Transverse colon (tissue), 4 donors: ENCODE data around the gene VPS51. TPM values are rescaled to one million over a fixed set of nuclear protein-coding genes. Genes with fewer than 3 reads are reported as not detected.

Source experiments
- DNase-seq: peaks from one replicate; pipeline ENCODE4 v3.0.0-alpha.2; 2019
- H3K27ac ChIP-seq, 4 donors: fragments of 200-600 bp; sonication (generic); 2 replicates each; pipeline ENCODE4 v1.5.1; 2016 to 2018; ENCODE audit warnings: inconsistent platforms in 4 of 4
- H3K27me3 ChIP-seq: fragments of 200-600 bp; sonication (generic); 2 replicates; pipeline ENCODE4 v1.5.1; 2017; ENCODE audit warnings: inconsistent platforms
- H3K36me3 ChIP-seq, 4 donors: fragments of 200-600 bp; sonication (generic); 2 replicates each; pipeline ENCODE4 v1.5.1; 2017 to 2019; ENCODE audit warnings: inconsistent platforms in 4 of 4
- H3K4me1 ChIP-seq, 4 donors: fragments of 200-600 bp; sonication (generic); 2 replicates each; pipeline ENCODE4 v1.5.1; 2017 to 2020; ENCODE audit warnings: inconsistent platforms in 4 of 4
- H3K4me3 ChIP-seq, 4 donors: fragments of 200-600 bp; sonication (generic); 1 replicate in 1 of 4; 2 replicates in 3 of 4; pipeline versions ENCODE4 v1.5.1 to v1.6.1; 2017 to 2019; ENCODE audit warnings: inconsistent platforms in 4 of 4
- H3K9me3 ChIP-seq, 2 donors: fragments of 200-600 bp; sonication (generic); 2 replicates each; pipeline ENCODE4 v1.5.1; 2017 to 2019; ENCODE audit warnings: inconsistent platforms in 2 of 2
- EP300 ChIP-seq: sonication (generic); formaldehyde crosslinking; IDR thresholded peaks from one replicate; pipeline ENCODE4 v1.6.1; 2017; ENCODE audit warnings: antibody characterized with exemption, low read depth
- POLR2A ChIP-seq: fragments of 450-650 bp; IDR thresholded peaks from one replicate; pipeline ENCODE4 v1.6.1; 2016; ENCODE audit warnings: antibody characterized with exemption, mild to moderate bottlenecking, moderate library complexity
- POLR2AphosphoS5 ChIP-seq, 3 donors: sonication (generic); formaldehyde crosslinking; IDR thresholded peaks; one replicate each; pipeline ENCODE4 v1.6.1; 2016; ENCODE audit warnings: antibody characterized with exemption in 3 of 3
- WGBS, 2 donors: methylation state at CpG; one replicate each; pipeline ENCODE4 v1.1.5; 2018; ENCODE audit warnings: low coverage in 1 of 2; 5-methylcytosine and 5-hydroxymethylcytosine counted together
- in situ Hi-C, 4 donors: fragments of 200-750 bp; cut with MboI; loops; one replicate each; pipeline versions ENCODE4 v1.15.0 to v1.15.1; 2017; ENCODE audit warnings: low sequenced_read_pairs in 3 of 4, low pct_ligation_motif_present in 1 of 4, low pct_unique_long_range_greater_than_20kb in 1 of 4
- intact Hi-C: fragments of 100-400 bp; cut with DNase I; formaldehyde crosslinking; loops from one replicate; pipeline ENCODE4 v1.15.1; 2023; ENCODE audit warnings: low total_unique reads
- total RNA-seq, 4 donors: library from RNA; depleted of rRNA; stranded (reverse); fragments of >200 nt; gene quantifications; one replicate each; pipeline ENCODE4 v1.1.0, GENCODE V29; 2016
- TF ChIP-seq, protein P1 (sequence below), 5 experiments: fragments of 200-600 bp in 3 of 5; fragments of 450-650 bp in 2 of 5; sonication (generic) in 3 of 5; IDR thresholded peaks; 1 replicate in 2 of 5; 2 replicates in 3 of 5; pipeline ENCODE4 v1.5.1; 2016 to 2017; ENCODE audit warnings: antibody characterized with exemption in 5 of 5, inconsistent platforms in 3 of 5, mild to moderate bottlenecking in 2 of 5, moderate library complexity in 1 of 5

The VPS51 gene
- total RNA-seq, 4 donors from 2014 or later: 252 to 560 (median 437) TPM

GRCh38 chr11:65112546-65113360 lies 16.7 kb downstream of the VPS51 start:
- TF ChIP-seq, protein P1, sequence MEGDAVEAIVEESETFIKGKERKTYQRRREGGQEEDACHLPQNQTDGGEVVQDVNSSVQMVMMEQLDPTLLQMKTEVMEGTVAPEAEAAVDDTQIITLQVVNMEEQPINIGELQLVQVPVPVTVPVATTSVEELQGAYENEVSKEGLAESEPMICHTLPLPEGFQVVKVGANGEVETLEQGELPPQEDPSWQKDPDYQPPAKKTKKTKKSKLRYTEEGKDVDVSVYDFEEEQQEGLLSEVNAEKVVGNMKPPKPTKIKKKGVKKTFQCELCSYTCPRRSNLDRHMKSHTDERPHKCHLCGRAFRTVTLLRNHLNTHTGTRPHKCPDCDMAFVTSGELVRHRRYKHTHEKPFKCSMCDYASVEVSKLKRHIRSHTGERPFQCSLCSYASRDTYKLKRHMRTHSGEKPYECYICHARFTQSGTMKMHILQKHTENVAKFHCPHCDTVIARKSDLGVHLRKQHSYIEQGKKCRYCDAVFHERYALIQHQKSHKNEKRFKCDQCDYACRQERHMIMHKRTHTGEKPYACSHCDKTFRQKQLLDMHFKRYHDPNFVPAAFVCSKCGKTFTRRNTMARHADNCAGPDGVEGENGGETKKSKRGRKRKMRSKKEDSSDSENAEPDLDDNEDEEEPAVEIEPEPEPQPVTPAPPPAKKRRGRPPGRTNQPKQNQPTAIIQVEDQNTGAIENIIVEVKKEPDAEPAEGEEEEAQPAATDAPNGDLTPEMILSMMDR (IDR thresholded peaks at IDR 0.05): peak; percentile 81 to 96 (median 93)
- TF ChIP-seq EP300: no peak
- peak in 2 of 3 donors; percentile 66 to 75 for TF ChIP-seq POLR2AphosphoS5 (IDR thresholded peaks at IDR 0.05)
- Histone ChIP-seq H3K9me3 (no peaks in the 10 kb centered on the region), H3K4me1 (peaks cover 20 to 46% (median 34%) of the 10 kb centered on the region in 4 donors), H3K36me3 (peaks cover 0 to 8% (median 2%) of the 10 kb centered on the region in 4 donors), H3K27ac (peak overlapping the region; percentile 76 to 85 (median 80)), H3K4me3 (peak overlapping the region; percentile 37 to 57 (median 51)), H3K27me3 (no peaks in the 10 kb centered on the region)
- in situ Hi-C loops (no loop called here), intact Hi-C loops (loop anchor here (5.0 kb wide), 1 partner anchor 100 kb away; the partner anchor contains the start of gene ARL2)
- 2% methylated on average over 29 of the region's 57 CpGs; no CpG with 5 or more reads in 1 of the 2 donors for WGBS, 2 donors
- DNase-seq: peak; percentile 81

DNA sequence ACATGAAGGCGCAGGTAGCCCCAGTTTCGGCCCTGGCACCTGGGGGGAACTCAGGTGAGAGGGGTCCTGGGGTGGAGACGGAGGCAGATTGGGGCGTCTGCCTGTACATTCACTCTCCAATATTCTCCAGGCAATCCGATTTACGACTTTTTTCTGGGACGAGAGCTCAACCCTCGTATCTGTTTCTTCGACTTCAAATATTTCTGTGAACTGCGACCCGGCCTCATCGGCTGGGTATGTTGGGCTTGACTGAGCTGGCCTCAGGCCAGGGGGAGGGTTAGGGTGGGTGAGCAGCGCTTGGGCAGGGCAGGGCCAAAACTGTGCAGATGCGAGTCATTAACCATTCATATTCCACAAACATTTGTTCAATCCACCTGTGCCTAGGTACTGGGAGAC lies 17.3 kb downstream of the VPS51 start:
- WGBS, 2 donors: 5 to 20% methylated on average over 4 to 14 of the region's 14 CpGs
- peak overlapping the region; percentile 76 to 85 (median 80) for H3K27ac ChIP-seq
- no peaks in the 10 kb centered on the region for H3K27me3 ChIP-seq
- TF ChIP-seq POLR2AphosphoS5 (IDR thresholded peaks at IDR 0.05): no peak
- no peak for TF ChIP-seq EP300
- TF ChIP-seq, protein P1 (IDR thresholded peaks at IDR 0.05): no peak
- TF ChIP-seq POLR2A: no peak
- in situ Hi-C loops (no loop called here), intact Hi-C loops (loop anchor here (5.0 kb wide), 1 partner anchor 101 kb away; the partner anchor contains the start of gene ARL2)
- no peak for DNase-seq
- peak overlapping the region in 3 of 4 donors; percentile 37 to 57 (median 48) for H3K4me3 ChIP-seq
- H3K4me1 ChIP-seq: peaks cover 20 to 52% (median 34%) of the 10 kb centered on the region in 4 donors
- H3K36me3 ChIP-seq: peaks cover 0 to 5% (median 0%) of the 10 kb centered on the region in 4 donors
- no peaks in the 10 kb centered on the region for H3K9me3 ChIP-seq

- no peaks in the 10 kb centered on the region for H3K27me3 ChIP-seq
- H3K9me3 ChIP-seq: no peaks in the 10 kb centered on the region
- H3K27ac ChIP-seq: no peak overlapping the region
- no peak overlapping the region for H3K4me3 ChIP-seq
- TF ChIP-seq EP300 (no peak), POLR2A (no peak), POLR2AphosphoS5 (IDR thresholded peaks at IDR 0.05) (no peak)
- TF ChIP-seq, protein P1 (IDR thresholded peaks at IDR 0.05): no peak
- peaks cover 0 to 4% (median 0%) of the 10 kb centered on the region in 4 donors for H3K36me3 ChIP-seq
- no peak for DNase-seq
- 30 to 67% methylated on average over 2 to 6 of the region's 6 CpGs for WGBS, 2 donors
- peaks cover 20 to 53% (median 34%) of the 10 kb centered on the region in 4 donors for H3K4me1 ChIP-seq
- intact Hi-C loops (loop anchor here (5.0 kb wide), 1 partner anchor 102 kb away; the partner anchor contains the start of gene ARL2), in situ Hi-C loops (no loop called here)
These were observed 17.8 kb downstream of the VPS51 start for GRCh38 chr11:65113839-65114238.

DNA sequence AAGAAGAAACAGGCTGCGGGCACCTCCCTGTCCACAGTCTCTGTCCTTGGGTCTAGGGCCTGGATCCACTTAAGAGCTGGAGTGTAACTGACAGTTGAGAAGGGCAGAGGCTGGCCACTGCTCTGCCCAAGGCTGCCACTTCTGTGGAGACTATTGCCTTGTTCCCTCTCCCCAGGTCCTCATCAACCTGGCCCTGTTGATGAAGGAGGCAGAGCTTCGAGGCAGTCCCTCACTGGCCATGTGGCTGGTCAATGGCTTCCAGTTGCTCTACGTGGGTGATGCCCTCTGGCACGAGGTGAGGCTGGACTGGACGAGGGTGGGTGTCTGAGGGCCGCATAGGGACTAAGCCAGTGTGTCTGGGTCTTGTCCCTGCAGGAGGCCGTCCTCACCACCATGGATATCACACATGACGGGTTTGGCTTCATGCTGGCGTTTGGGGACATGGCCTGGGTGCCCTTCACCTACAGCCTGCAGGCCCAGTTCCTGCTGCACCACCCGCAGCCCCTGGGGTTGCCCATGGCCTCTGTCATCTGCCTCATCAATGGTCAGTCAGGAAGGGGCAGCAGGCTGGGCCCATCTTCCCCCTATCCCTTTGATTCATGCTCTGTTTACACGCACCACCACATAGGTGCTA lies 18.6 kb downstream of the VPS51 start:
- in situ Hi-C loops (no loop called here), intact Hi-C loops (loop anchor here (5.0 kb wide), 2 partner anchors 87 to 102 kb away; partner anchors contain the start of genes ARL2 and SNX15)
- Histone ChIP-seq H3K27ac (no peak overlapping the region), H3K4me1 (peaks cover 20 to 53% (median 34%) of the 10 kb centered on the region in 4 donors), H3K27me3 (no peaks in the 10 kb centered on the region), H3K4me3 (no peak overlapping the region), H3K36me3 (peaks cover 0 to 12% (median 0%) of the 10 kb centered on the region in 4 donors), H3K9me3 (no peaks in the 10 kb centered on the region)
- DNase-seq: no peak
- WGBS, 2 donors: 90% methylated on average over 11 of the region's 11 CpGs; no CpG with 5 or more reads in 1 of the 2 donors
- no peak for TF ChIP-seq POLR2A
- no peak for TF ChIP-seq POLR2AphosphoS5 (IDR thresholded peaks at IDR 0.05)
- TF ChIP-seq, protein P1 (IDR thresholded peaks at IDR 0.05): no peak
- TF ChIP-seq EP300: no peak
